Measurements from ENCODE around the gene CSRNP3. TPM values are rescaled to one million over a fixed set of nuclear protein-coding genes. Genes with fewer than 3 reads are reported as not detected.

CSRNP3 gene
- total RNA-seq, 1 experiment from 2014 or later, result 1.3 TPM

GRCh38 chr2:165452327-165452726 is 17.2 kb upstream of the CSRNP3 start:
- peaks cover 4% of the 10 kb centered on the region for H3K27me3 Mint-ChIP-seq (ENCODE audit: insufficient read depth, unreplicated experiment)
- BruUV-seq (replicated peaks), result no TSS peak
- ChIA-PET CTCF (no interaction called here), POLR2A (no interaction called here)
- Histone ChIP-seq H3K9me3 (no peaks in the 10 kb centered on the region), H3K27me3 (replicated peaks; ENCODE audit: control insufficient read depth, insufficient read depth, low read length) (no peaks in the 10 kb centered on the region), H3K36me3 (ENCODE audit: control insufficient read depth, insufficient read depth, low read length) (no peaks in the 10 kb centered on the region), H3K4me3 (ENCODE audit: low read depth, low read length) (no peak overlapping the region), H3K4me1 (no peaks in the 10 kb centered on the region)
- no peak overlapping the region for H3K4me3 Mint-ChIP-seq (ENCODE audit: unreplicated experiment)
- intact Hi-C loops (cut with micrococcal nuclease; ENCODE audit: unreplicated experiment), result no loop called here
- peaks cover 9% of the 10 kb centered on the region for H3K9me3 Mint-ChIP-seq (ENCODE audit: unreplicated experiment)
- TF ChIP-seq CTCF (IDR thresholded peaks at IDR 0.05; ENCODE audit: insufficient read depth in 1 of 2, low read depth in 1 of 2, low read length in 1 of 2, severe bottlenecking in 1 of 2, unreplicated experiment in 1 of 2), result no peak
- no peaks in the 10 kb centered on the region for H3K4me1 Mint-ChIP-seq (ENCODE audit: low read depth, unreplicated experiment)
- no peak overlapping the region for H3K27ac Mint-ChIP-seq (ENCODE audit: unreplicated experiment)
- no peaks in the 10 kb centered on the region for H3K36me3 Mint-ChIP-seq (ENCODE audit: insufficient read depth, unreplicated experiment)
- no peak for DNase-seq

GRCh38 chr2:165453561-165454094 is 15.9 kb upstream of the CSRNP3 start:
- H3K4me3 Mint-ChIP-seq (ENCODE audit: unreplicated experiment), result no peak overlapping the region
- no peak for TF ChIP-seq CTCF (IDR thresholded peaks at IDR 0.05; ENCODE audit: insufficient read depth in 1 of 2, low read depth in 1 of 2, low read length in 1 of 2, severe bottlenecking in 1 of 2, unreplicated experiment in 1 of 2)
- no peak overlapping the region for H3K4me3 ChIP-seq (ENCODE audit: low read depth, low read length)
- ChIA-PET POLR2A (no interaction called here), CTCF (no interaction called here)
- peaks cover 4% of the 10 kb centered on the region for H3K27me3 Mint-ChIP-seq (ENCODE audit: insufficient read depth, unreplicated experiment)
- no peak for DNase-seq
- peaks cover 9% of the 10 kb centered on the region for H3K9me3 Mint-ChIP-seq (ENCODE audit: unreplicated experiment)
- intact Hi-C loops (cut with micrococcal nuclease; ENCODE audit: unreplicated experiment), result no loop called here
- H3K9me3 ChIP-seq, result no peaks in the 10 kb centered on the region
- H3K4me1 Mint-ChIP-seq (ENCODE audit: low read depth, unreplicated experiment), result no peaks in the 10 kb centered on the region
- H3K36me3 Mint-ChIP-seq (ENCODE audit: insufficient read depth, unreplicated experiment), result no peaks in the 10 kb centered on the region
- BruUV-seq (replicated peaks), result no TSS peak
- no peaks in the 10 kb centered on the region for H3K4me1 ChIP-seq
- no peak overlapping the region for H3K27ac Mint-ChIP-seq (ENCODE audit: unreplicated experiment)
- no peaks in the 10 kb centered on the region for H3K36me3 ChIP-seq (ENCODE audit: control insufficient read depth, insufficient read depth, low read length)
- H3K27me3 ChIP-seq (replicated peaks; ENCODE audit: control insufficient read depth, insufficient read depth, low read length), result no peaks in the 10 kb centered on the region

GRCh38 chr2:165454905-165455304 is 14.6 kb upstream of the CSRNP3 start:
- Mint-ChIP-seq H3K9me3 (ENCODE audit: unreplicated experiment) (peaks cover 9% of the 10 kb centered on the region), H3K4me1 (ENCODE audit: low read depth, unreplicated experiment) (no peaks in the 10 kb centered on the region), H3K27me3 (ENCODE audit: insufficient read depth, unreplicated experiment) (peaks cover 4% of the 10 kb centered on the region), H3K36me3 (ENCODE audit: insufficient read depth, unreplicated experiment) (no peaks in the 10 kb centered on the region), H3K27ac (ENCODE audit: unreplicated experiment) (no peak overlapping the region), H3K4me3 (ENCODE audit: unreplicated experiment) (no peak overlapping the region)
- no TSS peak for BruUV-seq (replicated peaks)
- intact Hi-C loops (cut with micrococcal nuclease; ENCODE audit: unreplicated experiment), result no loop called here
- no peak overlapping the region for H3K4me3 ChIP-seq (ENCODE audit: low read depth, low read length)
- ChIA-PET POLR2A (interaction anchor here (0.6 kb wide), 1 partner anchor 447 kb away, joined by 4 read pairs; no protein-coding TSS in a partner anchor), CTCF (no interaction called here)
- no peak for DNase-seq
- H3K9me3 ChIP-seq, result no peaks in the 10 kb centered on the region
- no peaks in the 10 kb centered on the region for H3K4me1 ChIP-seq
- no peaks in the 10 kb centered on the region for H3K27me3 ChIP-seq (replicated peaks; ENCODE audit: control insufficient read depth, insufficient read depth, low read length)
- no peaks in the 10 kb centered on the region for H3K36me3 ChIP-seq (ENCODE audit: control insufficient read depth, insufficient read depth, low read length)
- TF ChIP-seq CTCF (IDR thresholded peaks at IDR 0.05; ENCODE audit: insufficient read depth in 1 of 2, low read depth in 1 of 2, low read length in 1 of 2, severe bottlenecking in 1 of 2, unreplicated experiment in 1 of 2), result no peak

All from Caco-2 (cell line).